Measurements from ENCODE around the gene BIN2. TPM values are rescaled to one million over a fixed set of nuclear protein-coding genes. Genes with fewer than 3 reads are reported as not detected.
"Not testable (repeated sequence)": the region's sequence is repeated elsewhere in the genome, so short reads cannot be mapped to it uniquely, and the experiment has no call there.

The BIN2 gene
- total RNA-seq, 1 experiment from 2014 or later, result 0.20 TPM

DNA sequence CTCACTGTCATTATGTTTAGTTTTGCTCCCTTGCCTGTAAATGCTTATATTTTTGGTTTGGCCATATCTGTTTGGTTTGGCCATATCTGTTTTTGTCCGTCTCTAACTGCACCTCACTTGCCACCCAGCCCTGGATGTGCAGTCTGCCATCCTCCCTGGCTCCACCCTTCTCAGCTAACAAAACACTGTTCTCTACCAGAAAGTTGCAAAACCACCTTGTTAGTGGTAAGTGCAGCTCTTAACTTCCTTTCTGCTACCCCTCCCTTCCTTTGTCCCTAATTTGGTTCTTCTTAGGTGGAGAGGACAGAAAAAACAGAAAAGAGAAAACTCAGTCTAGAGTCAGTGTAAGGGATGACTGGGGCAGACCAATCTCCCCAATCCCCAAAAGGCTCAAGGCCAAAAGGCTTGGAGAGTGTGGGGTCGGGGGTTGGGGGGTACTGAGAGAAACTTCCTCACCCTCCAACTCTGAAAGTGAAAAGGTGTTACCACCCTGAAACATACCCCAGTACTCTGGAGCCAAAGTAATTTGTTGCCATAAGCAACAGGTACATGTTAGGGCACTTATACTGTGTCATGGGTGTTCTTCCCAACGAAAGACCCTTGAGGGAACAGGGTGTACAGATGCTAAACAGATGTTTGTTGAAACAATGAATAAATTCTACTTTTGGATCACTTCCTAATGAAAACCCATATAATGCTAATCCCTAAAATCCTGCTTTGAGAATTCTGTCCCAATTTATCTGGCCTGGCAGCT, 5.0 kb downstream of the BIN2 start:
- Mint-ChIP-seq H3K9me3 (no peaks in the 10 kb centered on the region), H3K36me3 (no peaks in the 10 kb centered on the region), H3K27me3 (ENCODE audit: low read depth) (no peaks in the 10 kb centered on the region), H3K27ac (peak overlapping the region; percentile 15), H3K4me1 (peaks cover 31% of the 10 kb centered on the region), H3K4me3 (no peak overlapping the region)
- ATAC-seq (no peak), DNase-seq (ENCODE audit: low spot score) (no peak)
- ChIA-PET CTCF (interaction anchor here (2.2 kb wide), 1 partner anchor 22 kb away, joined by 14 read pairs; no protein-coding TSS in a partner anchor), POLR2A (no interaction called here)
- TF ChIP-seq, protein P1, sequence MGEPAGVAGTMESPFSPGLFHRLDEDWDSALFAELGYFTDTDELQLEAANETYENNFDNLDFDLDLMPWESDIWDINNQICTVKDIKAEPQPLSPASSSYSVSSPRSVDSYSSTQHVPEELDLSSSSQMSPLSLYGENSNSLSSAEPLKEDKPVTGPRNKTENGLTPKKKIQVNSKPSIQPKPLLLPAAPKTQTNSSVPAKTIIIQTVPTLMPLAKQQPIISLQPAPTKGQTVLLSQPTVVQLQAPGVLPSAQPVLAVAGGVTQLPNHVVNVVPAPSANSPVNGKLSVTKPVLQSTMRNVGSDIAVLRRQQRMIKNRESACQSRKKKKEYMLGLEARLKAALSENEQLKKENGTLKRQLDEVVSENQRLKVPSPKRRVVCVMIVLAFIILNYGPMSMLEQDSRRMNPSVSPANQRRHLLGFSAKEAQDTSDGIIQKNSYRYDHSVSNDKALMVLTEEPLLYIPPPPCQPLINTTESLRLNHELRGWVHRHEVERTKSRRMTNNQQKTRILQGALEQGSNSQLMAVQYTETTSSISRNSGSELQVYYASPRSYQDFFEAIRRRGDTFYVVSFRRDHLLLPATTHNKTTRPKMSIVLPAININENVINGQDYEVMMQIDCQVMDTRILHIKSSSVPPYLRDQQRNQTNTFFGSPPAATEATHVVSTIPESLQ (CRISPR knock-in tag; IDR thresholded peaks at IDR 0.05), result no peak
- TF ChIP-seq USF2 (CRISPR knock-in tag; IDR thresholded peaks at IDR 0.05), result no peak
- no peak for TF ChIP-seq ESRRA (CRISPR knock-in tag; IDR thresholded peaks at IDR 0.05; ENCODE audit: borderline replicate concordance)
- no peak for TF ChIP-seq ZNF512 (CRISPR knock-in tag; IDR thresholded peaks at IDR 0.05; ENCODE audit: borderline replicate concordance)
- TF ChIP-seq NFATC4 (CRISPR knock-in tag; IDR thresholded peaks at IDR 0.05), result no peak
- no peak for TF ChIP-seq MYBL2 (CRISPR knock-in tag; IDR thresholded peaks at IDR 0.05)
- TF ChIP-seq EMX1 (CRISPR knock-in tag; IDR thresholded peaks at IDR 0.05), result no peak
- TF ChIP-seq, protein P2, sequence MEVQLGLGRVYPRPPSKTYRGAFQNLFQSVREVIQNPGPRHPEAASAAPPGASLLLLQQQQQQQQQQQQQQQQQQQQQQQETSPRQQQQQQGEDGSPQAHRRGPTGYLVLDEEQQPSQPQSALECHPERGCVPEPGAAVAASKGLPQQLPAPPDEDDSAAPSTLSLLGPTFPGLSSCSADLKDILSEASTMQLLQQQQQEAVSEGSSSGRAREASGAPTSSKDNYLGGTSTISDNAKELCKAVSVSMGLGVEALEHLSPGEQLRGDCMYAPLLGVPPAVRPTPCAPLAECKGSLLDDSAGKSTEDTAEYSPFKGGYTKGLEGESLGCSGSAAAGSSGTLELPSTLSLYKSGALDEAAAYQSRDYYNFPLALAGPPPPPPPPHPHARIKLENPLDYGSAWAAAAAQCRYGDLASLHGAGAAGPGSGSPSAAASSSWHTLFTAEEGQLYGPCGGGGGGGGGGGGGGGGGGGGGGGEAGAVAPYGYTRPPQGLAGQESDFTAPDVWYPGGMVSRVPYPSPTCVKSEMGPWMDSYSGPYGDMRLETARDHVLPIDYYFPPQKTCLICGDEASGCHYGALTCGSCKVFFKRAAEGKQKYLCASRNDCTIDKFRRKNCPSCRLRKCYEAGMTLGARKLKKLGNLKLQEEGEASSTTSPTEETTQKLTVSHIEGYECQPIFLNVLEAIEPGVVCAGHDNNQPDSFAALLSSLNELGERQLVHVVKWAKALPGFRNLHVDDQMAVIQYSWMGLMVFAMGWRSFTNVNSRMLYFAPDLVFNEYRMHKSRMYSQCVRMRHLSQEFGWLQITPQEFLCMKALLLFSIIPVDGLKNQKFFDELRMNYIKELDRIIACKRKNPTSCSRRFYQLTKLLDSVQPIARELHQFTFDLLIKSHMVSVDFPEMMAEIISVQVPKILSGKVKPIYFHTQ (CRISPR knock-in tag; IDR thresholded peaks at IDR 0.05), result no peak
- no peak for TF ChIP-seq FOXJ3 (CRISPR knock-in tag; IDR thresholded peaks at IDR 0.05; ENCODE audit: borderline replicate concordance)

DNA sequence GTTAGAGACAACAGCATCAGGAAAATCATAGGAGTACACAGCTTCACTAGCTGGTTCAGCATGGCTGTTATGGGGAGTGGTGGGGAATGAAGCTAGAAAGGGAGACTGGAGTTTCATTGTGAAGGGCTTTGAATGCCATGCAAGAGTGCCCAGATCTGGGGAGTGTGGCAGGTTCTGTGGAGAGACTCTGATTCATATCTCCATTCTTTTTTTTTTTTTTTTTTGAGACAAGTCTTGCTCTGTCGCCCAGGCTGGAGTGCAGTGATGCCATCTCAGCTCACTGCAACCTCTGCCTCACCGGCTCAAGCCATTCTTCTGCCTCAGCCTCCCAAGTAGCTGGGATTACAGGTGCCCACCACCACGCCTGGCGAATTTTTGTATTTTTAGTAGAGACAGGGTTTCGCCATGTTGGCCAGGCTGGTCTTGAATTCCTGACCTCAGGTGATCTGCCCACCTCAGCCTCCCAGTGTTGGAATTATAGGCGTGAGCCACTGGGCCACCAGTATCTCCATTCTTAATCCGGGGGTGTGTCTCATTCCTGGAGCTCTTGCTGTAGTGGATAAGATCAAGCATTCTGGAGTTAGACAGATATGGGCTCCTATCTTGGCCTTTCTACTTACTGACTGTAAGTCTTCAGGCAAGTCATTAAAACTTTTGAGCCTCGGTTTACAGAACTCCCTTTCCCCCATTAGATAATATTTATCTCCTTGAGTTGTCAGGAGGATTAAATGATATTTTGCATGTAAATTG, 5.7 kb downstream of the BIN2 start:
- ATAC-seq; H3K4me3 Mint-ChIP-seq; H3K36me3 Mint-ChIP-seq; H3K9me3 Mint-ChIP-seq; H3K27ac Mint-ChIP-seq; DNase-seq (ENCODE audit: low spot score); POLR2A ChIA-PET; H3K27me3 Mint-ChIP-seq (ENCODE audit: low read depth): not testable (repeated sequence)
- H3K4me1 Mint-ChIP-seq, result peaks cover 31% of the 10 kb centered on the region
- CTCF ChIA-PET, result interaction anchor here (0.6 kb wide), 1 partner anchor 13 kb away, joined by 3 read pairs; no protein-coding TSS in a partner anchor

GRCh38 chr12:51311389-51311788, 12.6 kb downstream of the BIN2 start:
- CTCF ChIA-PET, result no interaction called here
- no peak overlapping the region for H3K4me3 Mint-ChIP-seq
- ATAC-seq, result no peak

More at GRCh38 chr12:51311389-51311788, 12.6 kb downstream of the BIN2 start:
- no peak overlapping the region for H3K27ac Mint-ChIP-seq
- H3K9me3 Mint-ChIP-seq, result no peaks in the 10 kb centered on the region
- POLR2A ChIA-PET, result no interaction called here
- DNase-seq (ENCODE audit: low spot score), result no peak
- no peaks in the 10 kb centered on the region for H3K27me3 Mint-ChIP-seq (ENCODE audit: low read depth)
- no peaks in the 10 kb centered on the region for H3K36me3 Mint-ChIP-seq
- peaks cover 3% of the 10 kb centered on the region; the same call in 1 of the 2 replicates for H3K4me1 Mint-ChIP-seq
- TF ChIP-seq TEAD1 (CRISPR knock-in tag; IDR thresholded peaks at IDR 0.05), result no peak
- peak; percentile 48; the same call in 1 of the 2 replicates for TF ChIP-seq ZNF121 (CRISPR knock-in tag; IDR thresholded peaks at IDR 0.05)

All from WTC11 (cell line).